ENCODE measurements around the gene SLFN12L.
A peak's percentile ranks its signal among the peaks of the same experiment; 100 is the strongest.
"Not testable (repeated sequence)": the region's sequence is repeated elsewhere in the genome, so short reads cannot be mapped to it uniquely, and the experiment has no call there.

SLFN12L gene

DNA sequence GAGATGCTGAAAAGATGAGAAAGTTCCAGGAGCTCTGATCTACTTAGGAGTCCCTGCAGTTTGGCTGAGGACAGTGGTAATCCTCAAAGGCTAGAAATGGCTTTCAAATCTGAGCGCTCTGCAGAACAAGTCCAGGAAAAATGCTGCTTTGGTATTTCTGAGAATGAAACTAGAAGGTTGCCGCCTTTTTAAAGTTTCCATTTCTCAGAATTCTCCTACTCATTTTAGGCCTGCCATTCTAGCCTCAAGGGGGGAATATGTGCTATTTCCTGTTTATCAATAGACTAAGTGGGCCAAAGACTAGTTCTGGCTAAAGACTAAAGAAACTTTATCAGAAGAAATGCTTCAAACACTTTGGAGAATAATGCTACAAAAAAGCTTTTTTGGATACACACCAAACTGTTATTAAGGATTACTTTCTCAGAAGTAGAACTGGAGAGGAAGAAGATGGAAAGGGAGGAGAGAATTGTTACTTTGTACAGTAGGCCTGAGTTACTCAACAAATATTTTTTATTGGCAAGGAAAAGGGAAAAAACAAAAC, at the start of gene SLFN12L:
SLFN12L (minus strand) TSS at position 78 of the 541 bp plus-strand sequence. CDS start 15,314 bp downstream, outside the sequence.
- peak in 1 of 2 experiments; percentile 38 for DNase-seq

DNA sequence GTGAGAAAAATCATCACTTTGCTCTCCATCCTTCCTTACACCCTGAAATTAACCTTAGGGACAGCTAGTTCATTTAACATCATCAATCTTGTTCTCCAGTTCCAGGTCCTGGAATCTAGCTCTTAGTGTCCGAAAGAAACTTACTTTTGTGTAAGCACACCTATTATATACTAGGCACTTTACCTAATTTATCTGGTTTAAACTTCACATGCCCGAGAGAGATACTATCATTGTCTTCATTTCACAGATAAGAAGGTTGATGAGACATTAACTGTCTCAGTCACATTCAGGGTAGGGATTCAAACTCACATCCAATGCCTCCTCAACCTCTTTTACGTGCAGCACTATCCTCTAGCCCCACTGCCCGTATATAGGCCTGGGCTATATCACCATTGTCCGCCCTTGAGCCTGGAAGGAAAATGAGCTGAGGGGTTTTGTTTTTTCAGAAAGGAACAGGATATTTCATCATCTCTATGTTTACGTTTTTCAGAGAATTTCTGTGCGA, 49.1 kb upstream of the SLFN12L start:
- no peak for DNase-seq

DNA sequence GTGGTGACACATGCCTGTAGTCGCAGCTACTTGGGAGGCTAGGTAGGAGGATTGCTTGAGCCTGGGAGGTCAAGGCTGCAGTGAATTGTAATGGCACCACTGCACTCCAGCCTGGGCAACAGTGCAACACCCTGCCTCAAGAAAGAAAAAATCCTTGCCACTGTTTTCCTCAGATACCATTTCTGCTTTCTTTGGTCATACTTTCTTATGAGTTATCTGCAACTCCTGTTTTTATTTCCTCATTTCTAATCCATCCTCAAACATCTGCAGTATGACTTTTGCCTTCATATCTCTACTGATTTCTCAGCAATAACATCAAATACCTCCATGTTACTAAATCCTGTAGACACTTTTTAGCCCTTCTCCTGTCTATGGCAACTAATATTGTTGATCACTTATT, 46.6 kb upstream of the SLFN12L start:
- no peak for DNase-seq

DNA sequence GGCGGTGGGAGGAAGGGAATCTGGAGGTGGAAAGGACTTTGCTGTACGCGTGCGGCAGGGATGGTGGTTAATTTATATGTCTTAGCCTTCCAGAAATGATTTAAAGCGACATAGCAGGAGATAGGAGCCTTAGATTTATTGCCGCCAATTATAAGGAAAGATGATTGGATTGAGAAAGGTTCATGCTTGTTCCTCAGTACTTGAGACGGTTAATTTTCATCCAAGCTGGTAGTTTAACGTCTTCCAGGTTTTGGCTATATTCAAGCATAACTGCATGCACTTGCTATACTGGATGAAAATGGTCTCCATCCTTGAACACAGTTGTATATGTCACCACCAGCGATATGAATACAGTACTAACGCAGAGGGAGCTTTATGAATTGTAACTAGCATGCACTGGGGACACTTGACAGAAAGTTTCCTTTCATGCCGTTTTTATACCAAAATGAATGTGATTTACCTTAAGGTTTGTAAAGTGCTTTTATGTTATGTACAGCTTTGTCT, 41.5 kb upstream of the SLFN12L start:
- DNase-seq = no peak

DNA sequence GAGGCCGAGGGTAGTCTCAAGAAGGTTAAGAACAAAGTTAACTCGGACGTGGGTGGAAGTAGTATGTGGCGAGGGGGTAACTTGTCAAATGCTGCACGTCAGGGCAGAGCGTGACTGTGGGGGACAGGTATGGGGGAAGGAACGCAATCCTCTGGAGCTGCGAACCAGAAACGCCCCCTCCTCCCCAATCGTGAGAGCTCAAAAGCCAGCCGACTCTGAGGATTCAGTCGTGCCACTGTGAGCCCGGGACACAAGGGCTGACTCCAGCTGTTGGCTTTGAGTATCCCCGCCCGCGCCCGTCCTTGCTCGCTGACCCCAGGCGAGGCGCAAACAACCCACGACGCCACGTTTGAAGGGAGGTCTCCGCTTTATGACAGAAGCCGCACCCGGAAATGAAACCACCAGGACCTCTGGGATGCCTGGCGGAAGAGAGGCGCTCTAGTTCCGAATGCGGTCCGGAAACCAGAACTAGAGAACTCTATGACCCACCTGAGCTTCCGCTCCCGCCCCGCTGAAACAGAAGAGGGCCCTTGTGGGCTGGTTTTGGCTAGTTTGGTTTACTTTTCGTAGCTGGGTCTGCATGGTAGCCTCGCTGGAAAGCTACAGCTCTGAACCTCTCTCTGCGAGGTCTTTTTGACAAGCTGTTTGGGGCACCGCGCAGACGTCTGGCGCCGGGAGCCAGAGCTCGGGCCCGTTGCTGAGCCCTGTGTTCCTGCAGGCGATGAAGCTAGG, 40.9 kb upstream of the SLFN12L start, which contains the start of gene PEX12:
PEX12 (minus strand) TSS at position 375 of the 732 bp plus-strand sequence. CDS start 550 bp downstream, outside the sequence.
- peak; percentile 75 to 86 for DNase-seq

DNA sequence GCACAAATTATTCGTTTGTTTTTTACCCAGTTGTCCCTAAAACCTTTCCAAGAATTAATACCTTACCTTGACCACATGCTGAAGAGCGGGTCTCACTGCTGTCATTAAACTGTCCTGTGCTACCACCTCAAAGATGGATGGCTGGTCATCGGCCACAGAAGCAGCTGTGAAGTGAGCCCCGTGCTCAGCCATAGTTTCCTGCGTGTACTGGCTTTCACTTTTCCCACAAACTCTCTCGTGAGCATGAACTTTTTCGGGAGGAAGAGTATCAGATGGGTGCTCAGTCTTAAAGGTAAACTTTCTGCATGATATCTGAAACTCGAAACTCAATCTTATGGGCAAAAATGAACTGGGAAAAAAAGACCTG, 40.3 kb upstream of the SLFN12L start:
- no peak for DNase-seq

DNA sequence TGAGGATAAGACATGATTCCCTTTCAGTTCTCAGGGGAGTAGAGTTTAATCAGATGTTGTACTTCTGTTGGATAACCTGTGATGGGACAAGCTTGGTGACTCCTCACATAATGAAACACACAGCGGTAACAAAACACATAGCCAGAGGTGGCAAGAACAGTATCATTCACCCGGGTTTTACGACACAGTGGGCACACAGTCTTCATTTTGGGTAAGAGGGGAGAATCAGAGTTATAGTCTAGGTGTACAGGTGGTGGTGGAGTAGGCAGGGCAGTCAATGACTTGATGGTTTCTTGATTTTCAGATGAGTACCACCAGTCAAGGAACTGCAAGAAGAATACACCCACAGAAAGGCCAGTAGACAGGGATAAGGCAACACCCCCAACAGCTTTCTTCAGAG, 38.3 kb upstream of the SLFN12L start:
- no peak for DNase-seq

DNA sequence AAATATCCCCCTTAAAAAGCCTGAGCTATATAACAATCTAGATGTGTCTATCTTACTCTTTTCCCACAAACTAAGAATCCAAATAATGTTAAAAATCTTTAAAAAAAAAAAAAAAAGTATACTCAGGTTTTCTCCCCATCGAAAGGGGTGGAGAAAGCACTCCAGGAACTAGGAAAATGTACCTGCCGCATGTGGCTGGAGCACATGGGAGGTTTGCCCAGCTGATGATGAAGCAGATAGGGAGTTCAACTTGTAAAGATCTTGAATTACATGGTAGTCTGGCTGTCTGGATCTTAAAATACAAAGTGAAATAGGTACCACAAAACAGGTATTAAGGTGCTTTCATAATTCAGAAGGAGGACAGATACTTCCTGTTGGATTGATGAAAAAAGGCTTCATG, 31.9 kb upstream of the SLFN12L start:
- no peak for DNase-seq

DNA sequence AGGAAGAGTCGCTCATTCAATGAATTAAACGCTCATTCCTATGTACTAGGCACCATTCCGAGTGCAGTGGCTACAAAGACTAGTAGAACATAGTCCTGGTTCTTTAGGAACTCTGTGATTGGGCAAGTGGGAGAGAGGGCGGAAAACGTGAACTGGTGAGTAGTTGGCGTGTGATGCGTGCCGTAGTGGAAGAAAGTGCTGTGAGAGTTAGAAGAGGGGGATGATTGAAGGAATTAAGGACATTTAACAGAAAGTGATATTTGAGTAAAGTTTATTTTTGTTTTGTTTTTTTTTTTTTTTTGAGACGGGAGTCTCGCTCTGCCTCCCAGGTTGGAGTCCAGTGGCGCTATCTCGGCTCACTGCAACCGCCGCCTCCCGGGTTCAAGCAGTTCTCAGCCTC, 31.1 kb upstream of the SLFN12L start:
- DNase-seq = peak; percentile 31 to 58

DNA sequence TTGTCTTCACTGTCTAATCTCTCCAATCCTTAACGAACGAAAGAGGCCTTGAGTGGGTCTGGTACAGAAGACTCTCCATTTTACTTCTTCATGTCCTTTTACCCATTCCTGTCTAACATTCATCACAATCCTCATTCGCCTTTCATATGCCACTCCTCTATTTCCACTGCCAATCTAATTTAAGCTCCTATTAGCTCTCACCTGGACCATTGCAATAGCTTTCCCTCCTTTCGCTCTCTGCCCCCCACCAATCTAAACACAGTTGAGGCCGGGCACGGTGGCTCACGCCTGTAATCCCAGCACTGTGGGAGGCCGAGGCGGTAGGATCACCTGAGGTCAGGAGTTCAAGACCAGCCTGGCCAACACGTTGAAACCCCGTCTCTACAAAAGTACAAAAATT, 29.5 kb upstream of the SLFN12L start:
- no peak for DNase-seq

DNA sequence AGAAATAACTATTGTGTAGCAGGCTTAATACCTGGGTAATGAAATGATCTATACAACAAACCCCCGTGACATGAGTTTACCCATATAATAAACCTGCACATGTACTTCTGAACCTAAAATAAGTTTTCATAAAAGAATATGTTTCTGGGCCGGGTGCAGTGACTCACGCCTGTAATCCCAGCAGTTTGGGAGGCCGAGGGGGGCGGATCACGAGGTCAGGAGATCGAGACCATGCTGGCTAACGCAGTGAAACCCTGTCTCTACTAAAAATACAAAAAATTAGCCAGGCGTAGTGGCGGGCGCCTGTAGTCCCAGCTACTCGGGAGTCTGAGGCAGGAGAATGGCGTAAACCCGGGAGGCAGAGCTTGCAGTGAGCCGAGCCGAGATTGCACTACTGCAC, 25.7 kb upstream of the SLFN12L start:
- DNase-seq = not testable (repeated sequence)

DNA sequence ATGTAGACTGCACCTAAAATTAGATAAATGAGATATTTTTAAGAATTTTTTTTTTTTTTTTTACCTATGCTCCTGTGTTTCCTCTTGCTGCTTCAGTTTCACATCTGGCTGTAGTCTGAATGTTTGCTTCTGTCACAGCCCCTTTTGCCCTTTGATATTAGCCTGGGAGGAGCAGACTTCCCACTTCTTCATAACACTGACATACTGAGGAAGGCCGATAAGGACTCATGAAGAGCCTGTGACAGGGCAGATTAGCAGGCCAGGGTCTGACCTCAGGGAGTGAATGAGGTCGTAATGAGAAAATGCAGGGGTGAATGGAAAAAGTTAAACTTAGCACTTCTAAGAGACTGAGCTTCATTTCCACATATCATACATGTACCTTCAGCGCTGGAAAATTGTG, 23.2 kb upstream of the SLFN12L start, which contains the start of gene SLFN14:
SLFN14 (minus strand) TSS at position 117 of the 400 bp plus-strand sequence. CDS start 2,757 bp downstream, outside the sequence.
- no peak for DNase-seq

DNA sequence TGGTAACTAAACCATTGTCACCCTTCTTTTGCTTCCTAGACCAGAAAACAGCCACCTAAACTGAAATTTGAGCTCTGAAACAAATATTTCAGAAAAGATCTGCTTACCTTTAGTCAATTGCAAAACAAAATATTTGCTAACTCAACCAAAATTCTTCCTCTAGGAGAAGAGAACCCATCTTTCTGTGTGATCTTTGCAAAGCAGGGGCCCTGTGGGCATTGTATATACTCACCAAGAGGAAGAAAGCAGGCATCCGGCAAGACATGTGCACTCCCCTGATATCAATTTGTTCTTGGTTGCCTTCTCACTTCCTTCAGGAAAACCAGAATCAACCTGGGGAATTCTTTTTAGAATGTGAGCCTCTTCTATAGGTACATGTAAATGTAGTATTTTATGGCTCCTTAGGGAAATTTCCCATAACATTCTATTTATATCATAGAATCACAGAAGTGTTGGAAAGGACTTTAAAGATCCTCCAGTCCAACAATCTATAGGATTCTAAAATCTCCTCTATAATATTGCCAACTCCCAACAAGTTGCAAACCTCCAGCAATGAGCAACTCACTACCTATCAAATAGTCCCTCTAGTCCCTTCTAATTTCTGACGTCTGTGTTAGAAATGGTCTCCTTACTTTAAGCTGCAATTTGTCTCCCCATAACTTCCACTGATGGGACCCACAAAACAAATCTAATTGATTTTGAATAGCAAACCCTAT, 22.2 kb upstream of the SLFN12L start:
- no peak for DNase-seq

DNA sequence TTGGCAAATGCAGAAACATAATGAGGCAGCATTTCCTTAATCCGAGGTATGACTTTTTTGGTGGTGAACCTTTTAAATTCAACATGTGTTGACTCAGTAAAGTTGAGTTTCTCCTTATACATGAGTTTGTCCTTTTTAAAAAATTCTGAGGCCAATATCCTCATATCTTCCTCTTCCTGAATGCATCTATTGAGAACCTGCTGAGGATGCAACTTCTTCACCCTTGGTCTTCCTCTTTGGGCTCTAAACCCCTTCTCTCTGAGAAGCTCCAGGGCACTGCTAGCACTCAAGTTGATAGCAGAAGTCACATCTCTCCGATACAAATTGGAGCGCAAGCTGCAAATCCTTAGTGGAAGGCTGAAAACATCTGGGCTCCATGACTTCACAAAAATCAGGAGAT, 19.9 kb upstream of the SLFN12L start:
- DNase-seq = no peak

DNA sequence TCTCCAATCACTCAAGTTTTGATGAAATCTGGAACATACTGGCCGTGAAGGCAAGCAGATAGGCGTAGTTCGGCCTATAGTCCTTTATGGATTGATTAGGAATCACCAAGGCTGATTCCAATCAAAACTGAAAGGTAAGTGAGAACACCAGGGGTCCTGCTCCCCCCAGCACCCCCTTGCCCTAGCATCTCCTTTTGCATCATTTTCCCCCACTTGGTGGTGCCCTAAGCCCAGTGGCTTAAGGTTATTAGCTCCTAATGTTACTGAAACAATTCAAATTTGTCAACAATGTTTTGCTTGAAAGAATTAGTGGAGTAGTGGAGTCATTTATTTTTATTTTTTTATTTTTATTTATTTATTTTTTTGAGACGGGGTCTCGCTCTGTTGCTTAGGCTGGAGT, 18.2 kb upstream of the SLFN12L start:
- DNase-seq = no peak

DNA sequence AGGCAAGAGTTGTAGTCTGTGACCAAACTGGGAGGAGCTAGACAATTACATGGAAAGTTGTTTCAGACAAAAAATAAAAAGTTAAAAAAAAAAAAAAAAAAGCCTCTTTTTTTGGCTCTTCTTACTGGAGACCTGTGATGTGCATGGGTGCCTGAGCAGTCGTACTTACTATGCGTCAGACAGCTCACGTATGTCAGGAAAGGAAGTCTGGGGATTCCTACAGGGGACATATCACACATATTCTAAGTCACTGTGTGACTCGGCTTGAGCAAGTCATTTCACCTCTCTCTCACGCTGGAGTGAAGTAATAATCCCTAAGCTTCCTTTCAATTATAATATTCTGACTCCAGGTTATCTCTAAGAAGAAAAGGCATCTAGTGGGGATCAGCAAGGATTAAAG, 17.2 kb upstream of the SLFN12L start:
- no peak for DNase-seq

DNA sequence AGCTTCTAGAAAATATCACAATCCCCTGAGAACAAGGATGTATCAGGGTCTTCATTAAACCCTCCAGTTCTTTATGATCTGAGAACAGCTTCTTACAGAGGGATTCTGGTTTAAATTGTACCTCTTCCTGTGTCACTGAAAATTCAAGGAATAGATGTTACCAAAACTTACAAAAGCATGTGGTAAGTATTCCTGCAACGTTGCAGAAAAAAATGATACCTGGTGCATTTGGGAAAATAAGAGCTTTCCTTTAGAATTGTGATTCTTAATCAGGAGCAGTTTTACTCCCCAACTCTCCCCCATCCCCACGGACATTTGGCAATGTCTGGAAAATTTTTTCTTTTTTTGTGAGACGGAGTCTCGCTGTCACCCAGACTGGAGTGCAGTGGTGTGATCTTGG, 15.8 kb upstream of the SLFN12L start:
- no peak for DNase-seq

DNA sequence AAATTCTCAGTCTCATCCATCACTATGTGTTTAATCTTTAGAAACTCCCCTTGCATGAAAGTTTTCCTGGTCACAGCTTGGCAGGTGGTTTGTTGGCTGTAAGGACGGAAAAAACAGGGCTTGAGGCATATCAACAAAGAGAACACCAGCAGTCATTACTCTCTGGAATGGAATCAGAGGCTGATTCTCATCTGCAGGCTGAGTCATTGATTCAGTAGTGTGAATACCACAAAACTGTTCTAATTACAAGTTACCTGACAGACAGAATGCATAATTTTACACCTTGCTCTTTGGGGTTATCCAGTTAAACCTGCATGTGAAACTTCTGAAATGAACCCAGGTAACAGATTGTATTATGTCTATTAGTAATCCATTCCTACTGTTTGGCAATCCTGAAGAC, 11.5 kb upstream of the SLFN12L start:
- DNase-seq = no peak

DNA sequence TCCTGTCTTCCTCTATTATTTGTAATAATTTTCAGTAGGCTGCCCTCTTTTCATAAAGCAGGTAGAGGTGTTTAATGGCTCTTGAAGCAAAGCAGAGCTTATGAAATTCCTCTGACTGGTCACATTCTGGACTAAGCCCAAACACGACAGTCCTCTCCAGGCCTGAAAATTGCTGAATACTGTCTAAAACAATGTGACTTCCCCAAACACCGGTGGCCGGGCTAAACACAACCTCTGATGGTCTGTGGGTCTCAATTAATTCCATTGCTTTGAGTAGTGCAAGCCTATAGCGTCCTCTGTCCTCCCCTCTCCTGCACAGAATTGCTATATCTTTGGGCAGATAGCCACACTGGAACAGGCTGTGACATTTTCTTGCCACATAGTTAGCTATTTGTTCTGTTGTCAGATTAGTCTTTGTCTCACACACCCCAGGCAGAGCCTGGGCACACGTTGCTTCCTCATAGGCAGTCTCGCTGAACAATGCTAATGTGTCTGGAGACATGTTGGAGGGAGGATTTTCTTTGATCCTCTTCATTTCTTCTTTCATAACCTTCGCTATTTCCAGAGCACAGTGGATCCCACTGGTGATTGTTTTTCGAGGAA, 10.8 kb upstream of the SLFN12L start:
- DNase-seq = no peak

DNA sequence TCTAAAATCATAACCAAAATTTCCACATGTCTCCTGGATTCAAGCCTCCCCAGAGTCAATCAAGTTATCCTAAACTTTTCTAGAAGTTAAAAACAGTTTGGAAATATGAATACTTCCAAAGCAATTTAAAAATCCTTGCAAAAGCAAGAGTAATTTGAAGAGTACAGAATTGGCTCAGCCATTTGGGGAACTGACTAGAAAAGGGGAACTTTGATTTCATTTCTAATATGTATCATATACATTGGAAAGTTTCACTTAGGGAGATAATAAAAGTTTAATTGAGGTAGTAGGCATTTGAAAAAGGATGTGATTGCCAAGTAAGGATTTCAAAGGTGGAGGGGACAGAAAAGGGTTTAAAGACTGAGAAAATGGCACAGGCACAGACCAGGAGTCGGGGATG, 9.0 kb upstream of the SLFN12L start:
- DNase-seq = no peak

DNA sequence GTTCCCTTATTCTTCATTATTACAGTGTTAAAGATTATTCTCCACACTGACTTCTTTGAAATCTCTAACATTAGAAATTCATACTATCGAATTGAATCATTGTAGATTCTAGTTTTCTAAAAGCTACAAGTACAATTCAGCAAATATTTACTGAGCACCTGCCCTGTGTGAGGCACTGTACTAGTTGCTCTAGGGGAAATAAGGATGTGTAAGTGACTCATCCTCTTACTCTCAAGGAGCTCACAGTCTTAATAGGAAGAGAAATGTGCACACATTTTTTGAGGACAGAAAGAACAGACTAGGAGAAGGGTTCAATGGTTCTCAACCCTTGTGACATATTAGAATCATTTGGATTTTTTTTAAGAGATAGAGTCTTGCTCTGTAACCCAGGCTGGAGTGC, 7.7 kb upstream of the SLFN12L start:
- DNase-seq = no peak

DNA sequence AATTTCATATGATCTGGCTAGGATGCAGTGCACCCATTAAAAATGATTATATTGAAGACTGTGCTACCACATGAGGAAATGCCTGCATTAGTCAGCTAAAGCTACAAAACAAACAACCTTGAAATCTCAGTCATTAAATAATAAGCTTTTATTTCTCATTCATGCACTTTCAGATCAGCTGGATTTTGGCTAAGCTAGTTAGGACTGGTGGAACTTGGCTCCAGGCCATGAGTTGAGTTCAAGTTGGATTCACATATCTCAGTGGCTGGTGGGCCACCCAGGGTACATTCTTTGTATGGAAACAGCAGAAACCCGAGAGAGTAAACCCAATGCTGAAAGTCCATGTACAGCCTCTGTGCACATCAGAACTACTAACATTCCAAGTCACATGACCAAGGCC, 6.4 kb upstream of the SLFN12L start:
- no peak for DNase-seq

DNA sequence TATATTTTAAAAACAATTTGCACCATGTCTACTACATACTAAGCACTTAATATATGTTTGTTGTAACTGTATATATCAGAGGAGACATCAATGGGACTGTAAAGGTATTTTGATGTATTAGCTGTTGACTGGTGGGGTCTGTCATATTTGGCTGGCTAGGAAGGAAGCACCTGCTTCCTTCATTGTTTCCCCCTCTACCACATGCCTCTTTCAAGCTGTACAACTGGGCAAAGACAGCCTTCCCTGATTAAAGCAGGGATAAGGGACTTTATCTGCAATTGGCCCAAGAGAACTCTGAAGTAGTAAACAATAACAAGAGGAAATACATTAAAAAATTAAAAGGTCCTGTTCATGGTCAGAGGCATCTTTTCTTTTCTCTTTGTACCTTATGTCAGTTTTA, 5.5 kb upstream of the SLFN12L start:
- no peak for DNase-seq

Data from stimulated activated CD4-positive, alpha-beta T cell treated with anti-CD3 and anti-CD28 coated beads, Interleukin-4, amount 100 ng/mL, for 4 hours (primary cell).